Measurements from ENCODE around the gene TYMP. TPM values are rescaled to one million over a fixed set of nuclear protein-coding genes. Genes with fewer than 3 reads are reported as not detected.

The TYMP gene
- total RNA-seq, 1 experiment from 2014 or later, result 1.5 TPM

- no peak for TF ChIP-seq NR2C2 (CRISPR knock-in tag; IDR thresholded peaks at IDR 0.05)
- TF ChIP-seq IRF1 (CRISPR knock-in tag; IDR thresholded peaks at IDR 0.05), result no peak
- TF ChIP-seq PRRX2 (CRISPR knock-in tag; IDR thresholded peaks at IDR 0.05), result no peak
- TF ChIP-seq GABPB1 (CRISPR knock-in tag; IDR thresholded peaks at IDR 0.05), result peak; percentile 80
Observed at GRCh38 chr22:50529897-50530579, at the start of gene TYMP (continued).

- TF ChIP-seq MYBL2 (CRISPR knock-in tag; IDR thresholded peaks at IDR 0.05), result no peak
- no peak for TF ChIP-seq STAT6 (CRISPR knock-in tag; conservative IDR thresholded peaks at IDR 0.05; ENCODE audit: low read depth)
- TF ChIP-seq, protein P1, sequence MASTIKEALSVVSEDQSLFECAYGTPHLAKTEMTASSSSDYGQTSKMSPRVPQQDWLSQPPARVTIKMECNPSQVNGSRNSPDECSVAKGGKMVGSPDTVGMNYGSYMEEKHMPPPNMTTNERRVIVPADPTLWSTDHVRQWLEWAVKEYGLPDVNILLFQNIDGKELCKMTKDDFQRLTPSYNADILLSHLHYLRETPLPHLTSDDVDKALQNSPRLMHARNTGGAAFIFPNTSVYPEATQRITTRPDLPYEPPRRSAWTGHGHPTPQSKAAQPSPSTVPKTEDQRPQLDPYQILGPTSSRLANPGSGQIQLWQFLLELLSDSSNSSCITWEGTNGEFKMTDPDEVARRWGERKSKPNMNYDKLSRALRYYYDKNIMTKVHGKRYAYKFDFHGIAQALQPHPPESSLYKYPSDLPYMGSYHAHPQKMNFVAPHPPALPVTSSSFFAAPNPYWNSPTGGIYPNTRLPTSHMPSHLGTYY (CRISPR knock-in tag; IDR thresholded peaks at IDR 0.05), result no peak
- no peak for TF ChIP-seq PREB (CRISPR knock-in tag; IDR thresholded peaks at IDR 0.05; ENCODE audit: borderline replicate concordance)
- TF ChIP-seq SMAD3 (CRISPR knock-in tag; IDR thresholded peaks at IDR 0.05; ENCODE audit: borderline replicate concordance), result no peak
- TF ChIP-seq ATF1 (CRISPR knock-in tag; IDR thresholded peaks at IDR 0.05), result no peak
- no peak for TF ChIP-seq CBFB (CRISPR knock-in tag; IDR thresholded peaks at IDR 0.05; ENCODE audit: low read depth)
- TF ChIP-seq ZNF138 (CRISPR knock-in tag; conservative IDR thresholded peaks at IDR 0.05), result no peak
- TF ChIP-seq TCF7 (CRISPR knock-in tag; IDR thresholded peaks at IDR 0.05; ENCODE audit: low read depth), result no peak
- TF ChIP-seq CREM (CRISPR knock-in tag; IDR thresholded peaks at IDR 0.05), result no peak
- no peak for TF ChIP-seq IRF1 (CRISPR knock-in tag; IDR thresholded peaks at IDR 0.05)
- CTCF ChIA-PET, result interaction anchor here (0.6 to 5.0 kb wide), 4 partner anchors 16 to 64 kb away, joined by 3 to 25 read pairs (median 4); partner anchors contain the start of genes ARSA, SCO2 and SYCE3
- H3K27ac Mint-ChIP-seq, result no peak overlapping the region
- no peaks in the 10 kb centered on the region for H3K9me3 Mint-ChIP-seq
- no peak overlapping the region for H3K4me3 Mint-ChIP-seq
- ATAC-seq (no peak), DNase-seq (ENCODE audit: low spot score) (no peak)
- H3K4me1 Mint-ChIP-seq, result peaks cover 8% of the 10 kb centered on the region
- peaks cover 7% of the 10 kb centered on the region for H3K36me3 Mint-ChIP-seq
- POLR2A ChIA-PET, result no interaction called here
- peaks cover 6% of the 10 kb centered on the region; the same call in 1 of the 2 replicates for H3K27me3 Mint-ChIP-seq (ENCODE audit: low read depth)
Observed at GRCh38 chr22:50578776-50579310, 49.0 kb upstream of the TYMP start.

Measured in WTC11 (cell line).